Psoas muscle (tissue), 8 donors: Measurements from ENCODE around the gene PRR5L. TPM values are rescaled to one million over a fixed set of nuclear protein-coding genes. Genes with fewer than 3 reads are reported as not detected.

Source experiments
- ATAC-seq, 4 donors: fragments of 200-7000 bp; cut with Tn5 transposase; one replicate each; pipeline ENCODE4 v1.9.1; 2020; ENCODE audit warnings: moderate library complexity in 3 of 4, mild to moderate bottlenecking in 2 of 4
- DNase-seq, 2 donors: peaks; one replicate each; pipeline ENCODE4 v3.0.0-alpha.2; 2020
- H3K27ac ChIP-seq: fragments of 200-600 bp; one replicate; pipeline ENCODE4 v1.8.0; 2022
- H3K27me3 ChIP-seq, 3 donors: fragments of 200-600 bp in 1 of 3; one replicate each; pipeline versions ENCODE4 v1.6.1 to v1.8.0; 2013 to 2022; ENCODE audit warnings: low read length in 2 of 3, mild to moderate bottlenecking in 2 of 3, moderate library complexity in 1 of 3; ENCODE audit not compliant: insufficient read depth in 3 of 3
- H3K36me3 ChIP-seq, 2 donors: fragments of 200-600 bp in 1 of 2; one replicate each; pipeline versions ENCODE4 v1.6.1 to v1.8.0; 2013 to 2022; ENCODE audit warnings: low read depth in 1 of 2, mild to moderate bottlenecking in 1 of 2, moderate library complexity in 1 of 2; ENCODE audit not compliant: insufficient read depth in 1 of 2
- H3K4me1 ChIP-seq: fragments of 200-600 bp; one replicate; pipeline ENCODE4 v1.8.0; 2022
- H3K4me3 ChIP-seq: fragments of 200-600 bp; one replicate; pipeline ENCODE4 v1.8.0; 2022; ENCODE audit warnings: mild to moderate bottlenecking
- H3K9me3 ChIP-seq: fragments of 200-600 bp; one replicate; pipeline ENCODE4 v1.8.0; 2022
- CTCF ChIP-seq: fragments of 200-600 bp; IDR thresholded peaks from one replicate; pipeline ENCODE4 v1.8.0; 2022; ENCODE audit warnings: antibody characterized with exemption
- WGBS, 3 donors: extraction: QIAGEN DNeasy Blood & Tissue Kit; methylation state at CpG; one replicate each; pipeline versions ENCODE4 v1.1.6 to v1.1.7; 2013; 5-methylcytosine and 5-hydroxymethylcytosine counted together
- intact Hi-C, 2 donors: fragments of 100-400 bp; cut with DNase I; formaldehyde crosslinking; loops; one replicate each; pipeline versions ENCODE4 v1.11.0 to v1.14.2; 2022
- polyA plus RNA-seq, 3 donors: library from polyadenylated mRNA; stranded (reverse); fragments of 200-250 nt; gene quantifications; one replicate each; pipeline ENCODE4 v1.2.3, GENCODE V29; 2013
- total RNA-seq, 4 donors: library from RNA; stranded (reverse); fragmentation: NEBNext Ultra II Directional in 2 of 4; extraction: Animal tissue kit (Norgen Biotek cat#: 25700) in 2 of 4; gene quantifications; one replicate each; pipeline versions ENCODE4 v1.2.1 to v1.2.4, GENCODE V29; 2021 to 2023
- donor health status: healthy with polysubstance abuse.
- donor health status: DM: no; HTN: no; CAD: no; lungs with moderate emphysema.
- donor health status: Bipolar disorder and iron deficiency.
- donor health status: healthy.
- donor health status: DM: yes; HTN: yes; CAD: no.
- donor health status: DM: no; HTN: no; CAD: no.
- donor health status: DM: no; HTN: no; CAD: no.
- donor health status: DM: yes; HTN: yes; CAD: no.

PRR5L gene
- total and polyA plus RNA-seq, 7 donors, result 0.39 to 2.5 (median 0.86) TPM

- no peak overlapping the region for H3K4me3 ChIP-seq
- 87 to 91% (median 88%) methylated on average over 4 of the region's 4 CpGs for WGBS, 3 donors
- no peaks in the 10 kb centered on the region for H3K27me3 ChIP-seq
- no peaks in the 10 kb centered on the region for H3K4me1 ChIP-seq
- no peaks in the 10 kb centered on the region for H3K9me3 ChIP-seq
- ATAC-seq (no peak), DNase-seq (no peak)
- intact Hi-C loops, result no loop called here
- no peak for TF ChIP-seq CTCF
- no peaks in the 10 kb centered on the region for H3K36me3 ChIP-seq
- no peak overlapping the region for H3K27ac ChIP-seq
Observed at GRCh38 chr11:36399236-36399635, 103.1 kb downstream of the PRR5L start.

- TF ChIP-seq CTCF, result no peak
- H3K4me1 ChIP-seq, result no peaks in the 10 kb centered on the region
- no peak for ATAC-seq
- no peaks in the 10 kb centered on the region for H3K36me3 ChIP-seq
- intact Hi-C loops, result no loop called here
- H3K27ac ChIP-seq, result no peak overlapping the region
- H3K9me3 ChIP-seq, result no peaks in the 10 kb centered on the region
- 94 to 96% (median 96%) methylated on average over 5 of the region's 5 CpGs for WGBS, 3 donors
- no peaks in the 10 kb centered on the region for H3K27me3 ChIP-seq
- no peak for DNase-seq
- H3K4me3 ChIP-seq, result no peak overlapping the region
Observed at GRCh38 chr11:36399745-36400144, 103.7 kb downstream of the PRR5L start.

DNA sequence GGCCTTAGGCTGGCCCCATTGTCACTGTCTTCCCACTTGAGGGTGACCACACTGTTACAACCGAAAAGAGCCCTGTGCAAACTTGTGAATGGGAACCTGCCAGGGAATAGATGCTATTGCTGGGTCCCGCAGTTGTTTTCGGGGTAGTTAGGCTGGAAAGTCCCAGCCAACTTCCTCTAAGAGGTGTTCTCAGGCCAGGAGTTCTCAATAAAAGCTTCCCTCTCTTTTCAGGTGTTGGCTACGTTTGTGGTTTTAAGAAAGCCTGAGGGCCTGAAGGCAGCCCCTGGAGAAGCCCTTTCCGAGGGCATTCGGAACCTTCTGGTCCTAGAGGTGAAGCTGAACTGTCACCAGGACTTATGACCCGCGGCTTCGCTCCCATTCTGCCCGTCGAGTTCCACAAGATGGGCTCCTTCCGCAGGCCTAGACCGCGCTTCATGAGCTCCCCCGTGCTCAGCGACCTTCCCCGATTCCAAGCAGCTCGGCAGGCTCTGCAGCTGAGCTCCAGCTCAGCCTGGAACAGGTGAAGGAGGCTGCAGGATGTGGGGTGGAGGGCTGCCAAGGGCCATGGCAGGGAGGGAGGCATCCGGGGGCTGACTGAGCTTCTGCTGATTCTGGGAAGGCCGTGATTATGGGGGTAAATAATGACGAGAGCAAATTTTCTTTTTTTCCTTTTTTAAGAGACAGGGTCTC is 104.8 kb downstream of the PRR5L start:
- ATAC-seq, result no peak

DNA sequence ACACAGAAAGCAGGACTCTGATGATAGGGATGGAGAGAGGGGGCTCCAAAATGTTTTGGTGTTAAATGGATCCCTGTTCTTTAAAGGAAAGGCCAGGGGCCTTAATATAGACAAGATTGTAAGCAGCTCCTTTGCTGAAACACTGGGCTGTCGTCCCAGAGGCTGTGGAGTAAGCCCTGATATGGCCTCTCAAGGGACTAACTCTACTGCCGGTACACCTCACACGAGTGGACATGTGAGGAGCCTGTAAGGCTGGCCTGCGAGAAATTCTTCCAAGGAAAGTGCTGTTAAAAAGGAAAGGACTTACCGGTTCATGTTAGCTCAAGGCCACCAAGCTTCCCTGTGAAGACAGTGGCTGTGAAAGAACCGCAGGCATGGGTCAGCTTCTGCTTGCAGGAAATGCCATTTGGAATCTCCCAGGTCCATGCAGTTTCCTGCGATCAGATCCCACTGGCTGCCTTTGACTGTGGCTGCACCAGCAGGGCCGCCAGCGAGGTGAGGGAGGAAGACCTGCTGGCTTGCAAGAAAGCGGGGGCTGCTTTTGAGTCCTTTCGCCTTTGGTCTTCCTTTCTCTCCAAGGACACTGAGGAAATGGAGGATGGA is 106.6 kb downstream of the PRR5L start:
- no peaks in the 10 kb centered on the region for H3K27me3 ChIP-seq
- intact Hi-C loops, result no loop called here
- no peak for DNase-seq
- no peak overlapping the region for H3K4me3 ChIP-seq
- H3K4me1 ChIP-seq, result no peaks in the 10 kb centered on the region
- no peak for ATAC-seq
- WGBS, 3 donors, result 60 to 64% (median 60%) methylated on average over 11 of the region's 11 CpGs
- no peaks in the 10 kb centered on the region for H3K36me3 ChIP-seq
- H3K9me3 ChIP-seq, result no peaks in the 10 kb centered on the region
- no peak for TF ChIP-seq CTCF
- no peak overlapping the region for H3K27ac ChIP-seq

More for the DNA sequence above, 104.8 kb downstream of the PRR5L start:
- Histone ChIP-seq H3K27ac (no peak overlapping the region), H3K4me1 (no peaks in the 10 kb centered on the region), H3K4me3 (no peak overlapping the region), H3K27me3 (no peaks in the 10 kb centered on the region), H3K36me3 (no peaks in the 10 kb centered on the region), H3K9me3 (no peaks in the 10 kb centered on the region)
- WGBS, 3 donors, result 86 to 89% (median 87%) methylated on average over 21 of the region's 21 CpGs
- intact Hi-C loops, result no loop called here
- TF ChIP-seq CTCF, result no peak
- no peak for DNase-seq
